ENCODE data around the gene LMO4.

The LMO4 gene, protein sequence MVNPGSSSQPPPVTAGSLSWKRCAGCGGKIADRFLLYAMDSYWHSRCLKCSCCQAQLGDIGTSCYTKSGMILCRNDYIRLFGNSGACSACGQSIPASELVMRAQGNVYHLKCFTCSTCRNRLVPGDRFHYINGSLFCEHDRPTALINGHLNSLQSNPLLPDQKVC

DNA sequence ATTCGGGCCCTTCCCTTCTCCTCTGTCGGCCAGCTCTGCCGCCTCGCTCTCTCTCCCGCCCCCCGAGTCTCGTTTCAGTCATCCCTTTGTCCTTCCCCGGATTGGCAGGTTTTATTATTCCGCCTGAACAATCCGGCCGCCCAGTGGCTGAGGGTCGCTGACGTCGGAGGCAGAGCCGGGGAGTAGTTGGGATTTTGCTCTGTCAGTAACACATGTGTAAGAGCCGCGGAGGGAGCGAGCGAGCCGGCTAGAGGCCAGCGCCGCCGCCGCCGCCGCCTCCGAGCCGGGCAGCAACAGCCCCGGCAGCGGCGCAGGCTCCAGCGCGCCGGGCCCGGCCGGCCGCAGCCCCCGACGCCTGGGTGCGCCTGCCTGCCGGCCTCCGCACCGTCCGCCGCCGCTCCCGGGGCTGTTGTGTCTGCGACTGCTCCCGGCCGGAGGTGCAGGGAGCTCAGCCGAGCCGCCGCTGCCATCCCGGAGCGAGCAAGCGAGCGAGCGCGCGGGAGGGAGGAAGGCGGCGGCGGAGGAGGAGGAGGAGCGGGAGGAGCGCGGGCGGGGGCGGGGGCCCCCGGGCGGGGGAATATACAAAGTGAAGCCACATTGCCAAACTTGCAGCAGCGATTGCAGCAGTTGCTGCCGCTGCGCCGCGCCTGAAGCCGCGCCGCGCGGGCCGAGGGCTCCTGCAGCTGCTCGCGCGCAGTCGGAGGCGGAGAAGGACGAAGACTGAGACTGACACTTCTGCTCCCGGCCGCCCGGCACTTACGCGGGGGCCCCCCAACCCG lies at the start of gene LMO4:
Gene LMO4, plus strand, starts transcription at position 609 of the 779 bp plus-strand sequence. CDS start 3,136 bp downstream, outside the sequence.
- DNase-seq = peak; percentile 66

DNA sequence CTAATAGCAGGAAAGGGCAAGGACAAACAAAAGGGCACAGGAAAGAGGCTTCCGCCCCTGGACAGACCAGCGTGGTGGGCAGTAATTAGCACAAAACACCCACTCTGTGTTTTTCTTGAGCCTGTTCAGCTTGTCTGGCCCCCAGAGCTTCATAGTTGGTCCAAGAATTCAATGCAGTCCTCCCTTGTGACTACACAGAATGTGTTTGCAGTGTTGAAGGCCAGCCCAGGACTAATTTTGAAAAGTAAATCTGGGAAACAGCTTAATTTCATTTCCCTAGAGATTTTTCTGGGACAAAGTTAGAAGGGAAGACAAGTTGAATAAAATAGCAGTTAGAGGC lies 49.2 kb upstream of the LMO4 start:
- no peak for DNase-seq

DNA sequence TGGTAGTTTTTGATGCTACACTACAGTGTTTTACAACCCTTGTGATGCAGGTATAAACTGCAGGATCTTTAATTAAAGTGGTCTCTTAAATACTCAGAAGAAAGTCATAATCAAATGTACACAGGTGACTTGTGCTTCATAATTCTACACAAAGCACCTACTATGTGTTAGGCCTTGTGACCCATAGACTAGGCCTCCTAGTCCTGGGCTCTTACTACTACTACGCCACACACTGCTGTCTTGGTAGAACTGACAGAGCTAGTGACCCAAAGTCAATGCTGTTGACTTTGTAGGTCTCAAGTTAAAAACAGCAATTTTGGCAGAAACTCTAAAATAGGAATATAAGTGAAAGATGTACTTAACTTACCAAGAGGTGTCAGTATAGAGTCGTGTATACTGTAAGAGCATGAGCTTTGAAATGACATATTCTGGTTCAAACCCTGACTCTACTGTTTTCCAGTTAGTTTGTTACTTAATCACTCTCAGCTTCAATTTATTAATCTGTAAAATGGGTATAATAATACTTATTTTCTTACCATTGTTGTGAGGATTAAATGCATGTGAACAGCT lies 48.6 kb upstream of the LMO4 start:
- DNase-seq = no peak

DNA sequence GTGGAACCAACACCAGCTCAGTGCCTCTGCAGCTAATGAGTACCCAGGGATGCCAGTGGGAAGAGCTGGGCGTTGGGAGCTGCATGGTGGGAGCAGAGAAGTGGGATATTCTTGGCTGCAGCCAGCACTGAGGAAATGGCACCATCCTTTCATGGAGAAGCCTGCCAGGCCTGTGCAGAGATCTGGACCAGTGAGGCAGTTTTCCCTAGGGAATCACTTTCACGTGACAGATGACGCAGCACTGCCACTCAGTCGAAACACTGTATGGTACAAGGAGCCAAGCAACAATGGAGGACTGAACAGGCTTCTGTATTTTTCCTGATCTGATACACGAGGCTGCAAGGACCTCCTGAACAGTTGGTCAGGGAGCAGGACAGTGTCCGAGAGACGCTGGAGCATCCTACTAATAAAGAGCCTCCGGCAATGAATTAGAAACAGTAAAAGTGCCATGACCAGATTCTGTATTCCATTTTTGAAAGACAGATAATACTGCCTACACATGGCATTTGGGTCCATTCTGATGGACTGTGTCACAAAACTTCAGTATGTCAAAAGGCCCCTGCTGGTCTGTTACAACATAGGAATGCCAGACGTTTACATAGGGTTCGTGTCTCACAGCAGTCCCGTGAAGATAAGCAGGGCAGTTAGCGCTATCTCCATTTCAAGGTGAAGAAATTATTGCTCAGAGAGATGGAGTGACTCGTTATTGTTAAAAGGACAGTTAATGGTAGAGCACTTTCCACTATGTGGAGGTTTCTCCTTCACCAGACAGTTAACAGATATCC lies 44.0 kb upstream of the LMO4 start:
- no peak for DNase-seq

DNA sequence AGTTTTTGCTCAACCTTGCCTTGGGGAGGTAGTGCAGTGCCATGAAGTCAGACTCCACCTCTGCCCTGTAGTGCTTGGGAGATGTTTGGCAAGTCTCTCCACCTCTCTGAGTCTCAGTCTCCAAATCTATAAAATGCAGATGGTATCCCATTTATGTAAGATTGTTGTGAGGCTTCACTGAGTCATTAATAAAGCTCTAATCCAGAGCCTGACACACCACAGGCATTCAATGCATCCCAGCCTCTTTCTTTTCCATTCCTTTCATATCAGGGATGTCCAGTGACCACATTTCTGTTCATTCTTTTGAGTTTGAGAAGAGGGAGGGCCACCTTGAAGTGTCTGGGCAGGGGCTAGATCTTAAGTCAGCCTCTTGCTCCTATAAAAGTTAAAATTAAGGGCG lies 37.6 kb upstream of the LMO4 start:
- DNase-seq = no peak

GRCh38 chr1:87292684-87293493 lies 35.8 kb upstream of the LMO4 start:
- no peak for DNase-seq

GRCh38 chr1:87294633-87295032 lies 34.0 kb upstream of the LMO4 start:
- DNase-seq = no peak

DNA sequence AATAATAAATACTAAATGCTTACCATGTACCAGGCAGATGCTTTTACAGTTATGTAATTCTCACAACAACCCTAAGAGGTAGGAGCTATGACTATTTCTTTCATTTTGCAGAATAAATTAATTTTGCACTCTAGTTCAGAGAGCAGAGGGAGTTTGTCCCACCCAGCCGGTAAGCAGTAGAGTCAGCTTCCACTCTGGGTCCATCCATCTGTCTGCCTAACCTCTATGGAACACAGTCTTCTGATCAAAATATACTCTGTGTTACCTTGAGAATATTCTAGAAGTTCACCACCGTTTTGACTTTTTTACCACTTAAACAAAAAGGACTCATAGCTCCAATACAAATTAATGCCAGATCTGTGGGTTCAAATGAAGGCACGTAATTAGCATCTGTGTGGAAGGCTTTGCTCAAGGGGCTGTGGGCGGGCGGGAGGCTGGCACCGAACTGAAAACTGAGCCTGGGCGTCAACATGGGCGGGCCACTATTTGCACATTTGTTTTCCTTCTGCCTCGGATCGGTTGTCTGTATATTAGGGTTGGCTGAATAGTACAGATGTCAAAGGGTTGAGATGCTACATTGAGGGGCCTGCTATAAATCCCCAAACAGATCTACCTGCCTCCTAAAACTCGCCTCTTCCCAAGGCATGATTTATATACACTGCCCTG lies 33.1 kb upstream of the LMO4 start:
- DNase-seq = no peak

- no peak for DNase-seq
These were observed 32.5 kb upstream of the LMO4 start for GRCh38 chr1:87296206-87296605.

- no peak for DNase-seq
These were observed 29.0 kb upstream of the LMO4 start for GRCh38 chr1:87299661-87300060.

- no peak for DNase-seq
These were observed 28.1 kb upstream of the LMO4 start for GRCh38 chr1:87300628-87301027.

DNA sequence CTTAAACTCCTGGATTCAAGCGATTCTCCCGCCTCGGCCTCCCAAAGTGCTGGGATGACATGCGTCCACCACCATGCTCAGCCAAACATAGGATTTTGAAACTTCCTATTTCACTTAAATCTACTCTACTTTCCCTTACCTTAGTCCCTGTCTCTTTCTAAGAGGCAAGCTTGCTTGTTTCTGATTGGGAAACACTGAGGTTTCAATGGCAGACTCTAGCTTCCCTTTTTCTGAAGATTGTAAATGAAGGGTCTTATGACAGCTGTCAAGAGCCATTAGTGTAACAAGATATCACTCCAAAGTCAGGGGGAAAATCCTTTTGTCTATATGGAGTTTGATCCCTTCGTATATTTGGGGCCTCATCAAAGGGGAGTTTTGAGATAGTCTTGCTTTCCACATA lies 23.5 kb upstream of the LMO4 start:
- peak; percentile 27 for DNase-seq

GRCh38 chr1:87305762-87306161 lies 22.9 kb upstream of the LMO4 start:
- DNase-seq = no peak

- no peak for DNase-seq
These were observed 21.4 kb upstream of the LMO4 start for GRCh38 chr1:87307306-87307705.

DNA sequence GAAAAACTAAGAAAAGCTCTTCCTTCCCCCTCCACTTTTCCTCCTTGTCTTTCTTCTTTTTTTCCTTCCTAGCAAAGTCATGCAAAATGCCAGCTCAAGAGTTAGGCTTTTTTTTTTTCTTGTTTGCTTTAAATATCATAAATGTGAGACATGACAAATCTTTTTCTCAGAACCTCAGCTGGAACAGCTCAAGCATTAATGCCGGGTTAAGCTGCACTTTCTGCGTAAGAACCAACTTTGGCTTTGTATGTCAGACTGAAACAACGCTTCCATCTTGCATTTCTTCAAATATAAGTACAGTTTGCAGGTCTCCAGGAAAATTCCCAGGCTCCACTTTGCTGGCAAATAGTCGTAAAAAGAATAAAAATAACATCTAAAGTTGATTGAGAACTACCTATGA lies 20.7 kb upstream of the LMO4 start:
- DNase-seq = no peak

- no peak for DNase-seq
These were observed 14.6 kb upstream of the LMO4 start for GRCh38 chr1:87314091-87314490.

GRCh38 chr1:87318056-87318650 lies 10.5 kb upstream of the LMO4 start:
- no peak for DNase-seq

GRCh38 chr1:87318806-87319205 lies 9.9 kb upstream of the LMO4 start:
- no peak for DNase-seq

DNA sequence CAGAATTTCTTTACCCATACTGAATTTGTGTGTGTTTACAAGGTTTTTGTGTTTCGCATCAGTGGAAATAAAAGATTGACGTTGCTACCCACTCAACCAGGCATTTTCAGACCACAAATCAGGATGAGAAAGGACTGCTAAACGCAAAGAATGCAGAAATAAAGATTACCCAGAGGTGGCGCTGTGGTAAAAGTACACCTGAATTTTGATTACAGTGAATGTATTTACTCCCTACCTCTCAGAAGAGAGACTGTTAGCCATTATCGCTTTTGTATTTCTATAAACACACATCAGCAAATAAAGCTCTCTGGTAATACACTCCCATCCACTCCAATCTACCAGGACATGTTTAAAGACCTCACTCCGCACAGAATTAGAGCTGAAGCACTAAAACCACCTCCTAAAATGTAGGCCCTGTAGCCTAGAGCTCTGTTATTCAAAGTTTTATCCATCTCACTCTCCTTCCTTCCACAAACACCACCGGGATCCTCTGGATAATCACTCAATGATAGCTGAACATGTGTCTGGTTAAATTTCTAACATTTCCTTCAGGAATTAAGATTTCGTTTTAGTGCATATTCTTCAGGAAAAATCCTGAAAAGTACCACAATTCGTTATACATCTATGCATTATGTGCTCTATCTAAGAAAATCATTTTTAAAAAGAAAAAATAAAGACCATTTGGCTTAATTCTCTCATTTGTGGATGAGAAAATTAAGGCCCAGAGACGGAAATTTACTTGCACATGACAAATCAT lies 2.5 kb upstream of the LMO4 start:
- no peak for DNase-seq

- no peak for DNase-seq
These were observed 1.1 kb upstream of the LMO4 start for GRCh38 chr1:87327376-87328271.
